SK-N-SH (cell line): ENCODE results near the gene HDGFL2.

Experiments
- CTCF ChIP-seq: fragments of 200-600 bp; sonication (generic); IDR thresholded peaks from 2 replicates; pipeline ENCODE4 v1.6.1; 2017; ENCODE audit warnings: antibody characterized with exemption, mild to moderate bottlenecking, moderate library complexity
- FOSL2 ChIP-seq: IDR thresholded peaks from 2 replicates; pipeline ENCODE4 v1.4.0; 2012; ENCODE audit warnings: low read depth, mild to moderate bottlenecking, moderate library complexity, borderline replicate concordance
- POLR2AphosphoS5 ChIP-seq: IDR thresholded peaks from 2 replicates; pipeline ENCODE4 v1.6.1; 2012; ENCODE audit warnings: low read depth, low read length
- RAD21 ChIP-seq: IDR thresholded peaks from 2 replicates; pipeline ENCODE4 v1.6.1; 2012; ENCODE audit warnings: mild to moderate bottlenecking, low read length
- USF2 ChIP-seq: fragments of 150-350 bp; IDR thresholded peaks from 2 replicates; pipeline ENCODE4 v1.6.1; 2017; ENCODE audit warnings: antibody characterized with exemption, low read length, low read depth, borderline replicate concordance
- YY1 ChIP-seq: IDR thresholded peaks from 2 replicates; pipeline ENCODE4 v1.4.0; 2012; ENCODE audit warnings: low read depth, mild to moderate bottlenecking

- TF ChIP-seq POLR2AphosphoS5 (no peak), CTCF (no peak), USF2 (no peak), RAD21 (no peak), FOSL2 (no peak), YY1 (no peak)
Observed at GRCh38 chr19:4502282-4503131, 30.4 kb downstream of the HDGFL2 start.
